Hepatic stellate cell (primary cell): ENCODE data around the gene RUFY3.

Experiments used
- DNase-seq: peaks from one replicate; pipeline ENCODE4 v3.0.0; 2011; ENCODE audit warnings: low spot score

The RUFY3 gene

DNA sequence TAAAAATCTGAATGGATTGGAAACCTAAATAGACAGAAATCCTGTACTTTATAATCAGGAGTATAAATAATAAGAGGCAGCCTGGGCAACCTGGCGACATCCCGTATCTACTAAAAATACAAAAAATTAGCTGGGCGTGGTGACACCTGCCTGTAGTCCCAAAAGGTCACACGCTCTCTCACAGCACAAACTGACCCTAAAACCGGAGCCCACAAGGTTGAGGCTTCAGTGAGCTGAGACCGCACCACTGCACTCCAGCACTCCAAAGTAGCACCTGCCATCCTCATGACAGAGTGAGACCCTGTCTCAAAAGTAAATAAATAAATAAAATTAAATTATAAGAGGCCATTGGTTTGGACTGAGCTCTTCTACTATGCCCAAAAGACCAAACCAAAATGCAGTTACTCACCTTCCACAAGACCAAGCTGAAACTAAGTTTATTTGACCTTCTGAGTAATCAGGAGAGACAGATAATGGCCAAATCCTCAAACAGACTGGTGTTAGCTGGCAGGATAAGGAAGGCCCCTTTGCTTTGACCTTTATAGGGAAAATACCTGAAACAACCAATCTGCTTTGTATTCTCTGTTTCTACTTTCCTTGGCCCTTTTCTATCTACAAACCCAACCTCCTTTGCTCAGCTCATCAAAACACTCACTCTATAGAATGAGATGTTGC is 121.1 kb downstream of the RUFY3 start:
- DNase-seq = no peak

DNA sequence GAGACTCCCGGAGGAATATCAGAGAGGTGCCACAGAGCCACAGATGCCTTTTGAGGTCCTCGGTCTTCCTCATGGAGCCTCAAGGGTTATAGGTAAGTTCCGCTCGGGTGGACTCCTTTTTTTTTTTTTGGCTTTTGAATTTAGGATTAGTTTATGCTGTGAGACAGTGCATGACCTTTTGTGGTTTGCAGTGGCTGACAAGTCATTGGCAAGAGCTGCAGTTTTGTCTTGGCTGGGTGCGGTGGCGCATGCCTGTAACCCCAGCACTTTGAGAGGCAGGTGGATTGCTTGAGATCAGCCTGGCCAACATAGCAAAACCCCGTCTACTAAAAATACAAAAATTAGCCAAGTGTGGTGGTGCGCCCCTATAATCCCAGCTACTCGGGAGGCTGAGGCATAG is 122.4 kb downstream of the RUFY3 start:
- no peak for DNase-seq

DNA sequence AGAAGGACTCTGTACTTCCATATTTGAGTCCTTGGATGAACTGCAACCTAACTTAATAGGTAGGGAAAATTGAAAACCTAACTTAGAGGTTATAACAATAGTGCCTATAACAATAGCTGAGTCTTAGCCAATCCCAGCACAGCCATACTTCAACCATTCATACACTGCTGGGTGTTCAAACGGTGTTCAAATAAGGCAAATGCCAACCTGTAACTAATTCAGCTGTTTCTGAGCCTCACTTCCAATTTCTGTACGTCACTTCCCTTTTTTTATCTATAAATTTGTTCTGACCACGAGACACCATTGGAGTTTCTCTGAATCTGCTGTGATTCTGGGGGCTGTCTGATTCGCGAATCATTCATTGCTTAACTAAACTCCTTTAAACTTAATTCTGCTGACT is 127.5 kb downstream of the RUFY3 start:
- no peak for DNase-seq

DNA sequence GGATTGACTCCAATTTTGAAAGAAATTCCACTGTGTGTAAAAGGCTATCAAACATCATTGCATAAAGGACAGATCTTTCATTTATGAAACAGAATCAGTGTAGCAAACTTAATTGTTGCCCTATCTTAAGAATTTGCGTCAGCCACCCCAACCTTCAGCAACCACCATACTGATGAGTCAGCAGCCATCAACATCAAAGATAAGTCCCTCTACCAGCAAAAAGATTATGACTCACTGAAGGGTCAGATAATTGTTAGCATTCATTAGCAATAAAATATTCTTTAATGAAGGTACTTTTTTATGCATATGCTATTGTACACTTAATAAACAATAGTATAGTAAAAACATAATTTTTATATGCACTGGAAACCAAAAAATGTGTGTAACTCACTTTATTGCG is 133.7 kb downstream of the RUFY3 start:
- no peak for DNase-seq
